Hippocampal formation (tissue), 2 donors: Measurements from ENCODE around the gene HECTD4.
"Not testable (repeated sequence)": the region's sequence is repeated elsewhere in the genome, so short reads cannot be mapped to it uniquely, and the experiment has no call there.

Experiments used
- DNase-seq, 2 donors: peaks; one replicate each; lab custom pipeline; 2025; lab: John Stamatoyannopoulos, UW

HECTD4 gene

GRCh38 chr12:112353393-112353792 lies 28.8 kb downstream of the HECTD4 start:
- no peak for DNase-seq

- no peak for DNase-seq
Observed at GRCh38 chr12:112352921-112353320, 29.3 kb downstream of the HECTD4 start.

- DNase-seq, result no peak
Observed at GRCh38 chr12:112350593-112351592, 31.3 kb downstream of the HECTD4 start.

DNA sequence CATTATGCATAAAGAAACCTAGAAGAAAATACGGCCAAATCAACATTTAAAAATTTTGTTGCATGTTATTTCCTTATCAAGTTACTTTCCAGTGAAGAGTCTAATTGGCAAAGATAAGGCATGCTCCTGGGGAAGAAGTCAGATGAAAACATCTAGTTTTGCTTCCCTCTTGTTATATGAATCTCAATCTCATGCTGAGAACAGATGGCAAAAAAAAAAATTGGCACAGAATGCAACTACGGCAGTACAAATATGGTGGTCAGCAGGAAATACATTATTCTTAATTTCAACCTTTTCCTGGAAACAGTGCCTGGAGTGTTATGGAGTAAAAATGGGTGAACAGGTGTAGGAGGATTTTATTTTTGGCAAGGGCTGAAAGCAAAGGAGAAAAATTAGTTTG lies 32.8 kb downstream of the HECTD4 start:
- DNase-seq, result no peak

DNA sequence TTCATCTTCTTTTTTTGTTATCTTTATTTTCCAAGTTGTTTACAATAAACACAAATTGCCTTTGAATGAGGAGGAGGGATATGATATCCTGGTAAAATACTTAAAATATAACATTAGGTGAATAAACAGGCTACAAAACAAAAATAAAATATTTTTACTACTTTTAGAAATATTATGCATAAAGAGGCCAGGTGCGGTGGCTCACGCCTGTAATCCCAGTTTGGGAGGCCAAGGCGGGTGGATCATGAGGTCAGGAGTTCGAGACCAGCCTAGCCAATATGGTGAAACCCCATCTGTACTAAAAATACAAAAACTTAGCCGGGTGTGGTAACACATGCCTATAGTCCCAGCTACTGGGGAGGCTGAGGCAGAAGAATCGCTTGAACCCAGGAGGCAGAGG lies 33.3 kb downstream of the HECTD4 start:
- DNase-seq, result not testable (repeated sequence)

DNA sequence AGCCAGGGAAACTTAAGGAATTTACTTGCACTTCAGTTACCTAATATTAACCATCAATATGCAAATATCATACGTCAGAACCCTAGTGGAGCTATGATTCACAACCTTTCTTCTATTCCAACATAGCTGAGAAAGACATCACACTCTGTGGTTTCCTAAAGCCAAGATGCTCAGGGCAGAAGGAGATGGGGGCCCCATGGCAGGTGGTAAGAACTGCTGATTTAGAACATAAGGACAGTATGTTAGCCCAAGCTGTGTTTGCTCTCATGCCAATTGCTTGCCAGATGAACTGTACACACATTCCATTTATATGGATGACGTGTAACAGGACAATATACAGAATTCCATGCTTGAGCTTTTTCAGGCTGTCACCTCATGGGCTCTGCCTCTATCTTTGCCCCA lies 34.6 kb downstream of the HECTD4 start:
- DNase-seq, result no peak

DNA sequence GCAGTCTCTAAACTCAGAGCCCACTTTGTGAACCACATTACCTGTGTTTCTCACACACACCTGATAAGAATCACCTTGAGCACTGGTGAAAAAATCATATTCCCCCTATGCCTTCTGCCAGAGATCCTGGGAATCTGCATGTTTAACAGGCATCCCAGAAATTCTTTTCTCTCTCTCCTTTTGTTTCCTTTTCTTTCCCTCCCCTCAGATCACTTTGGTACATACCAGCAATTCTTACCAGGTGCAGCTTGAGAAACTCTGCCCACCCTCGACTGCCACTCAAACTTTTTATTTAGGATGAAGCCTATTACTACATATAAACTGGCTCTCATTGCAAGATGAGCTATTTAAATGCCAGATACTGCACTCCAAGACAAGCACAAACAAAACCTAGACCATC lies 36.0 kb downstream of the HECTD4 start:
- no peak for DNase-seq

- no peak for DNase-seq
Observed at GRCh38 chr12:112344220-112344619, 38.0 kb downstream of the HECTD4 start.

DNA sequence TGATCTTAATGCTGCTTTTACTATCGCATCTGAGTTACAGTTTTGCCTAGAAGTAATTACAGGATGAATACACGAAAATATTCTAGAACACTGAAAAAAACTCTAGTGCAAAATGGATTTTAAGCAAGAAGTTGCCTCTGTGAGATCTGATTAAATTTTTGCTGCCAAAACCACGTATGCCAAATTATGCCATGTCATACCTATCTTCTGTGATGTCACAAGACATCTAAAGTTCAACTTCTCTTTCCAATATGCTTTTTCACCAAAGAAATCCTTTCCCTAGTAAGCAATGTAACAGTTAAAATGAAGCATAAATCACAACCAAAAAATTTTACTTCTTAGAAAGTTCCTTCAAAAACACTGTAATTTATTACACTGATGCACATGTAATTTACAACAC lies 39.6 kb downstream of the HECTD4 start:
- DNase-seq, result no peak

- DNase-seq, result peak in 1 of 2 donors; percentile 43
Observed at GRCh38 chr12:112341046-112341825, 41.0 kb downstream of the HECTD4 start.

GRCh38 chr12:112340230-112340629 lies 42.0 kb downstream of the HECTD4 start:
- peak in 1 of 2 donors; percentile 21 for DNase-seq

DNA sequence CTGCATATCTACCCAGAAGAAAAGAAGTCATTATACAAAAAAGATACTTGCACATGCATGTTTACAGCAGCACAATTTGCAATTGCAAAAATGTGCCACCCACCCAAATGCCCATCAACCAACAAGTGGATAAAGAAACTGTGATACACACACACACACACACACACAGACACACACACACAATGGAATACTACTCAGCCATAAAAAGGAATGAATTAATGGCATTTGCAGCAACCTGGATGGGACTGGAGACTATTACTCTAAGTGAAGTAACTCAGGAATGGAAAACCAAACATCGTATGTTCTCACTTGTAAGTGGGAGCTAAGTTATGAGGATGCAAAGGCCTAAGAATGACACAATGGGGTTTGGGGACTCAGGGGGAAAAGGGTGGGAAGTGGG lies 47.2 kb downstream of the HECTD4 start:
- not testable (repeated sequence) for DNase-seq

DNA sequence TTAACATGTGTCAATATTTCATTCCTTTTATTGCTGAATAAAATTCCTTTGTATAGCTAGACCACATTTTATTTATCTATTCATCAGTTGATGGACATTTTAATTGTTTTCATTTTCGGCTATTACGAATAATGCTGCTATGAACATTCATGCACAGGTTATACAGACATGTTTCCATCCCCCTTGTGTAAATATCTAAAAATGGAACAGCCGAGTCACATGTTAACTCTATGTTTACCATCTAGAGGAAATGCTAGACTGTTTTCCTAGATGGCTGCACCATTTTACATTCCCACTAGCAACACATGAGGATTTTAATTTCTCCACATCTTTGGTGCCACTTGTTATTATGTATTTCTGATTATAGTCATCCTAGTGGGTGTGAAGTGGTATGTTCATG lies 49.2 kb downstream of the HECTD4 start:
- DNase-seq, result no peak

GRCh38 chr12:112331886-112332285 lies 50.3 kb downstream of the HECTD4 start:
- DNase-seq, result no peak

- DNase-seq, result no peak
Observed at GRCh38 chr12:112330706-112331105, 51.5 kb downstream of the HECTD4 start.

DNA sequence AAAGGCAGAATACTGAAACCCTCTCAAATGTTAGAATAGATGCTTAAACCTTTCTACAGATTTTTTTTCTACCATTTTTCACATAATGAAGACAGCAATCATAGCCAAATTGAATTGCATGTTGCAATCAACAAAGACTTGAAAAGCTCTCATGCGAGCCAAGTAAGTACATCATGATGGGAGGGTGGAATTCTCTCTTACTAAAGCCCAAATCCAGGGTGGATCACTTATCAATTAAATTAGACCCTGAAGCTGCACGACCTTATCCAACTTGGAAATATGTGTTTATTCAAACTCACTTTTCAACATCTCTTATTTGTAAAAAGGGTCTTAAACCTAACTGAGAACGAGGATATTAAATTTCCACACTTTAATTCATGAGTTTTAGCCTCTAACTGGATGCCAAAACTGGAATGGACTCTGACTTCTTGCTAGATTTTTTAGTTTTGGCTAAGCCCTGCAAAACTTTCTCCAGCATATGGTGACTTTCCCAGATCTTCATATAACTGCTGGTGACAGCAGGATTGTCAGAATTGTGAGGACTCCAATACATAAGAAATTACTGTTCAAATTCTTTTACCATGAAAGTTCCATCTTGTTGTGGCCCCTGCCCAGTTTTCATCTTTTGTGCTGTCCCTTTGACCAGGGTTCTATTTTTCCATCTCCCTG lies 53.6 kb downstream of the HECTD4 start:
- DNase-seq, result no peak

- no peak for DNase-seq
Observed at GRCh38 chr12:112327209-112327938, 54.9 kb downstream of the HECTD4 start.

- DNase-seq, result no peak
Observed at GRCh38 chr12:112325622-112326207, 56.5 kb downstream of the HECTD4 start.

- DNase-seq, result no peak
Observed at GRCh38 chr12:112325157-112325556, 57.1 kb downstream of the HECTD4 start.

DNA sequence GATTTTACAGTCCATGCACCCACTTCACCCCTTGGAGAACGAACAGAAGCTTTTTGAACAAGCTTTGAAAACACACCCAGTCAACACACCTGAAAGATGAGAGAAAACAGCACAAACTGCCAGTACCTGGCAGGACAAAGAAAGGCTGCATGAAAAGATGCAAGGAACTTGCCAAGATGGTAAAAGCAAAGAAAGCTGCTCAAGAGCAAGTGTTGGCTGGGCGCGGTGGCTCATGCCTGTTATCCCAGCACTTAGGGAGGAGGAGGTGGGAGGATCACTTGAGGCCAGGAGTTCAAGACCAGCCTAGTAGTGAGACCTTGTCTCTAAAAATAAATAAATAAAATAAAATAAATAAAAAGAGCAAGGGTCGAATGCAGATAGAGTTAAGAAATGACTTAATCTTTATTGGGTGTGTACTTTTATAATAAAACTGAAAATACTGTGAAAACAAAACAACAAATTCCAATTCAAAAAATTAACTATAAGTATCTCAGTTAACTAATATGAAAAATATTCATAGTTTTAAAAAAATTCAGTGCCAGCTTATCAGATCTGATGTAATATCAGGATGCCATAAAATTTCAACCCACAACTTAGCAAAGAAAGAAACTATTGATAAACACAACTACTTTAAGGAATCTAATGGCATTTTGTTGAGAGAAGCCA lies 59.2 kb downstream of the HECTD4 start:
- no peak for DNase-seq

DNA sequence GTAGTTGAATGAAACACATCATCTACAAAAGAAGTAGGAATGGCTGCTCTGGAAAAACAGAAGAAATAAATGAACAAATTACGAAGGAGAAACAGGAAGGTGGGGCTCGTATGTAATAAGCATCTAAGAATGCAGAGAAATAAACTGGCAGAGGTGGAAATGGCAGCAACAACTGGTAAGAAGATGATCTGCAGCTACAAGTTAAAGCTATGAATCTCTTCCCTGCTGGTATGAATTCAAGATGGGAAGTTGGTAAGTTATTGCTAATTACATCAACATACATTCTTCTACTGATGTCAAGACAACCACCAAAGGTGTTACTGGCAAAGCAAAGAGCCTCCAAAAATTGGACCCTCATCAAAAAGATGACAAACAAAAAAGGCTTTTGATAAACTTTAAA lies 59.8 kb downstream of the HECTD4 start:
- DNase-seq, result no peak
